HepG2 (cell line): Measurements from ENCODE around the gene FBP1. TPM values are rescaled to one million over a fixed set of nuclear protein-coding genes. Genes with fewer than 3 reads are reported as not detected.
A peak's percentile ranks its signal among the peaks of the same experiment; 100 is the strongest.

Experiments
- ATAC-seq: fragments of 200-7000 bp; cut with Tn5 transposase; 3 replicates; pipeline ENCODE4 v1.9.1; 2020; ENCODE audit warnings: mild to moderate bottlenecking, moderate library complexity
- BruUV-seq: library from RNA; stranded (reverse); fragments of 400-500 nt; replicated peaks from 2 replicates; lab custom pipeline; 2021; lab: Mats Ljungman, UMichigan
- CTCF ChIA-PET: fragments of 300-600 bp; formaldehyde crosslinking; extraction: SDS; loops from one replicate; lab custom pipeline; 2021; ENCODE audit warnings: low total read pairs, inconsistent platforms, low intra/inter-chr PET ratio; lab: Yijun Ruan, JAX
- POLR2A ChIA-PET: fragments of 350-600 bp; sonication (Branson Sonifier 250); formaldehyde crosslinking; loops from one replicate; lab custom pipeline; 2020; ENCODE audit warnings: antibody characterized with exemption, inconsistent platforms; lab: Yijun Ruan, JAX
- DNase-seq: peaks from one replicate; pipeline ENCODE4 v3.0.0-alpha.2; 2015; ENCODE audit warnings: low spot score
- FAIRE-seq: peaks from 3 replicates; lab custom pipeline; 2011; peaks lifted over from hg19 to GRCh38; lab: Jason Lieb, UNC
- H2AFZ ChIP-seq: one replicate; pipeline ENCODE4 v1.6.1; 2011; ENCODE audit warnings: low read length, inconsistent platforms
- H3K27ac ChIP-seq: fragments of 300-600 bp; 3 replicates; pipeline ENCODE4 v1.8.0; 2011; ENCODE audit warnings: mixed run types, mild to moderate bottlenecking, mixed read lengths, low read length, inconsistent platforms; ENCODE audit not compliant: insufficient read depth; ENCODE audit errors: extremely low read length
- H3K27me3 ChIP-seq, 2 experiments: fragments of 200-600 bp in 1 of 2; 2 replicates in 1 of 2; 3 replicates in 1 of 2; pipeline versions ENCODE4 v1.6.0 to v1.8.0; 2011; ENCODE audit warnings: low read length in 2 of 2, mild to moderate bottlenecking in 2 of 2, moderate library complexity in 2 of 2, inconsistent platforms in 1 of 2; ENCODE audit not compliant: insufficient read depth in 2 of 2, control insufficient read depth in 1 of 2
- H3K36me3 ChIP-seq, 2 experiments: fragments of 200-600 bp in 1 of 2; replicated peaks in 1 of 2; 2 replicates in 1 of 2; 3 replicates in 1 of 2; pipeline versions ENCODE4 v1.5.1 to v1.8.0; 2011; ENCODE audit warnings: low read length in 2 of 2, inconsistent platforms in 1 of 2; ENCODE audit not compliant: insufficient read depth in 2 of 2, control insufficient read depth in 1 of 2
- H3K4me1 ChIP-seq: 2 replicates; pipeline ENCODE4 v1.5.1; 2012; ENCODE audit warnings: low read length, inconsistent platforms; ENCODE audit not compliant: insufficient read depth
- H3K4me2 ChIP-seq: 2 replicates; pipeline ENCODE4 v1.6.0; 2011; ENCODE audit warnings: low read depth, low read length, inconsistent platforms
- H3K4me3 ChIP-seq, 3 experiments: fragments of 200-600 bp in 1 of 3; sonication (generic), shearing (Covaris generic) in 1 of 3; replicated peaks in 1 of 3; 2 replicates each; pipeline ENCODE4 v1.5.1; 2011 to 2016; ENCODE audit warnings: low read length in 3 of 3, inconsistent platforms in 2 of 3, low read depth in 2 of 3, mild to moderate bottlenecking in 2 of 3, control low read depth in 1 of 3, mixed read lengths in 1 of 3; ENCODE audit not compliant: insufficient read depth in 1 of 3
- H3K79me2 ChIP-seq: one replicate; pipeline ENCODE4 v1.6.1; 2011; ENCODE audit warnings: low read length, inconsistent platforms; ENCODE audit not compliant: insufficient read depth
- H3K9ac ChIP-seq: 2 replicates; pipeline ENCODE4 v1.6.0; 2011; ENCODE audit warnings: mild to moderate bottlenecking, low read depth, low read length, inconsistent platforms; ENCODE audit not compliant: insufficient read depth
- H3K9me3 ChIP-seq: 2 replicates; pipeline ENCODE4 v1.5.1; 2012; ENCODE audit warnings: mild to moderate bottlenecking, low read length
- H4K20me1 ChIP-seq: 2 replicates; pipeline ENCODE4 v1.6.0; 2011; ENCODE audit warnings: inconsistent platforms, mild to moderate bottlenecking, low read length, moderate library complexity; ENCODE audit not compliant: insufficient read depth
- MXD4 ChIP-seq: IDR thresholded peaks from 2 replicates; pipeline ENCODE4 v1.6.1; 2016; ENCODE audit warnings: mild to moderate bottlenecking, missing biosample characterization, missing genetic modification reagents
- RBAK ChIP-seq: sonication (generic); formaldehyde crosslinking; IDR thresholded peaks from 2 replicates; pipeline ENCODE4 v1.5.1; 2020; ENCODE audit warnings: mild to moderate bottlenecking, missing genetic modification reagents
- RFX5 ChIP-seq: IDR thresholded peaks from 2 replicates; pipeline ENCODE4 v1.6.1; 2011; ENCODE audit warnings: low read depth, low read length, improper control_type of control experiment
- SMAD1 ChIP-seq: sonication (generic); formaldehyde crosslinking; IDR thresholded peaks from 2 replicates; pipeline ENCODE4 v1.4.0; 2020; ENCODE audit warnings: missing genetic modification reagents, low read depth, mild to moderate bottlenecking, borderline replicate concordance
- YEATS2 ChIP-seq: sonication (generic); formaldehyde crosslinking; IDR thresholded peaks from 2 replicates; pipeline ENCODE4 v1.4.0; 2020; ENCODE audit warnings: missing genetic modification reagents, borderline replicate concordance
- ZBTB38 ChIP-seq: sonication (generic); formaldehyde crosslinking; IDR thresholded peaks from 2 replicates; pipeline ENCODE4 v1.5.1; 2020; ENCODE audit warnings: mild to moderate bottlenecking, missing genetic modification reagents
- ZKSCAN8 ChIP-seq: IDR thresholded peaks from 2 replicates; pipeline ENCODE4 v1.6.1; 2016; ENCODE audit warnings: borderline replicate concordance, missing genetic modification reagents, missing compliant biosample characterization
- ZNF138 ChIP-seq: sonication (generic); formaldehyde crosslinking; IDR thresholded peaks from 2 replicates; pipeline ENCODE4 v1.5.0; 2020; ENCODE audit warnings: mild to moderate bottlenecking, low read depth, missing genetic modification reagents
- ZNF333 ChIP-seq: sonication (generic); formaldehyde crosslinking; IDR thresholded peaks from 2 replicates; pipeline ENCODE4 v1.4.0; 2020; ENCODE audit warnings: mild to moderate bottlenecking, missing genetic modification reagents, borderline replicate concordance
- ZSCAN22 ChIP-seq: sonication (generic); formaldehyde crosslinking; IDR thresholded peaks from 2 replicates; pipeline ENCODE4 v1.4.0; 2020; ENCODE audit warnings: mild to moderate bottlenecking, missing genetic modification reagents
- WGBS: methylation state at CpG from one replicate; pipeline ENCODE4 v1.1.6; 2017; ENCODE audit warnings: low lambda C conversion rate; 5-methylcytosine and 5-hydroxymethylcytosine counted together
- in situ Hi-C: cut with HindIII; loops from 2 replicates; pipeline ENCODE4 v1.10.0; 2017; ENCODE audit warnings: low pct_unique_long_range_greater_than_20kb; ENCODE audit not compliant: extremely low pct_ligation_motif_present
- intact Hi-C: fragments of 100-400 bp; cut with micrococcal nuclease; formaldehyde crosslinking; loops from one replicate; pipeline ENCODE4 v1.10.0; 2022; ENCODE audit not compliant: unreplicated experiment
- polyA plus RNA-seq, 8 experiments: library from polyadenylated mRNA; depleted of rRNA in 3 of 8; stranded (reverse) in 7 of 8; unstranded in 1 of 8; fragments of >200 nt; fragmentation: Illumina TruSeq in 4 of 8; extraction: Trizol in 4 of 8; gene quantifications; 2 replicates each; pipeline versions ENCODE4 v1.2.1 to v1.2.3, GENCODE V29; 2011 to 2016; ENCODE audit warnings: low read depth in 4 of 8, missing spikeins in 1 of 8, mixed read lengths in 1 of 8; ENCODE audit not compliant: insufficient read depth in 1 of 8
- total RNA-seq, 5 experiments: library from RNA; depleted of rRNA; stranded (reverse); fragments of >200 nt; fragmentation: Illumina TruSeq; extraction: Trizol; gene quantifications; 2 replicates each; pipeline ENCODE4 v1.2.3, GENCODE V29; 2016; ENCODE audit warnings: low read depth in 1 of 5

Gene FBP1
- total and polyA plus RNA-seq, 2 of the 13 experiments (the other 11 are each of a cell fraction or from before 2014, with no cell fraction given): 0.29 to 0.53 TPM

- no peak for TF ChIP-seq ZBTB38
These were observed 17.9 kb upstream of the FBP1 start (continued) for GRCh38 chr9:94657021-94657725.

- H3K4me2 ChIP-seq: no peak overlapping the region
- TF ChIP-seq MXD4 (CRISPR knock-in tag): no peak
- ATAC-seq (peak; percentile 24; the same call in 1 of the 3 replicates), DNase-seq (no peak), FAIRE-seq (no peak)
- no peaks in the 10 kb centered on the region for H3K79me2 ChIP-seq
- H4K20me1 ChIP-seq: no peaks in the 10 kb centered on the region
- H3K27ac ChIP-seq: no peak overlapping the region
- POLR2A ChIA-PET: no interaction called here
- no peaks in the 10 kb centered on the region for H3K36me3 ChIP-seq
- peaks cover 3 to 23% of the 10 kb centered on the region in 2 experiments; a peak in 3 of 5 replicates for H3K27me3 ChIP-seq
- H3K4me3 ChIP-seq: no peak overlapping the region
- intact Hi-C loops (no loop called here), in situ Hi-C loops (no loop called here)
- H3K4me1 ChIP-seq: no peaks in the 10 kb centered on the region
- CTCF ChIA-PET: no interaction called here
- no peaks in the 10 kb centered on the region for H3K9me3 ChIP-seq
- H2AFZ ChIP-seq: no peak overlapping the region
- no peak overlapping the region for H3K9ac ChIP-seq
- BruUV-seq: no TSS peak
- 62% methylated on average over 6 of the region's 6 CpGs for WGBS
These were observed 16.9 kb upstream of the FBP1 start for GRCh38 chr9:94656200-94656599.

GRCh38 chr9:94655739-94656138 lies 16.4 kb upstream of the FBP1 start:
- no TSS peak for BruUV-seq
- Histone ChIP-seq H3K4me1 (no peaks in the 10 kb centered on the region), H3K4me2 (no peak overlapping the region), H3K79me2 (no peaks in the 10 kb centered on the region), H4K20me1 (no peaks in the 10 kb centered on the region), H3K27ac (no peak overlapping the region), H2AFZ (no peak overlapping the region), H3K36me3 (no peaks in the 10 kb centered on the region), H3K27me3 (peaks cover 3 to 23% of the 10 kb centered on the region in 2 experiments; a peak in 3 of 5 replicates), H3K9me3 (no peaks in the 10 kb centered on the region), H3K9ac (no peak overlapping the region), H3K4me3 (no peak overlapping the region)
- CTCF ChIA-PET: no interaction called here
- POLR2A ChIA-PET: no interaction called here
- in situ Hi-C loops (no loop called here), intact Hi-C loops (no loop called here)
- FAIRE-seq (no peak), ATAC-seq (no peak), DNase-seq (no peak)
- WGBS: 48% methylated on average over 10 of the region's 10 CpGs
- TF ChIP-seq ZSCAN22 (CRISPR knock-in tag) (no peak), SMAD1 (CRISPR knock-in tag) (no peak), ZNF138 (CRISPR knock-in tag) (no peak), YEATS2 (CRISPR knock-in tag) (no peak), RFX5 (no peak), ZNF333 (no peak), RBAK (CRISPR knock-in tag) (no peak), ZKSCAN8 (CRISPR knock-in tag) (no peak)
